Measurements from ENCODE around the gene SLC28A1. TPM values are rescaled to one million over a fixed set of nuclear protein-coding genes. Genes with fewer than 3 reads are reported as not detected.

Gene SLC28A1
- polyA plus RNA-seq, 1 of the 3 experiments (the other 2 are of a cell fraction): not detected

GRCh38 chr15:84861781-84862180 lies 22.7 kb upstream of the SLC28A1 start:
- Histone ChIP-seq H3K9ac (no peak overlapping the region), H3K79me2 (ENCODE audit: insufficient read depth) (no peaks in the 10 kb centered on the region), H3F3A (replicated peaks; ENCODE audit: insufficient read depth) (no peaks in the 10 kb centered on the region), H2AFZ (ENCODE audit: low read depth) (no peak overlapping the region), H3K27ac (ENCODE audit: low read depth in 2 of 2, low read length in 1 of 2) (no peak overlapping the region), H3K9me2 (no peaks in the 10 kb centered on the region), H3K9me3 (no peaks in the 10 kb centered on the region), H4K20me1 (ENCODE audit: insufficient read depth) (no peaks in the 10 kb centered on the region), H3K27me3 (ENCODE audit: insufficient read depth) (no peaks in the 10 kb centered on the region), H3K4me3 (ENCODE audit: low read depth in 2 of 2, low read length in 1 of 2) (no peak overlapping the region), H3K36me3 (replicated peaks in 1 of 2; ENCODE audit: control insufficient read depth in 1 of 2, insufficient read depth in 2 of 2, low read length in 1 of 2) (no peaks in the 10 kb centered on the region), H3K4me2 (no peak overlapping the region), H3K4me1 (ENCODE audit: control insufficient read depth in 1 of 2, insufficient read depth in 2 of 2, low read depth in 1 of 2, low read length in 1 of 2) (peaks cover 0 to 6% of the 10 kb centered on the region in 2 experiments; a peak in 1 of 4 replicates)
- TF ChIP-seq IRF3 (IDR thresholded peaks at IDR 0.05; ENCODE audit: low read depth, low read length): no peak
- no peak for TF ChIP-seq RCOR1 (IDR thresholded peaks at IDR 0.05; ENCODE audit: low read length)
- ChIA-PET POLR2A (no interaction called here), CTCF (interaction anchor here (1.4 to 1.5 kb wide), 3 partner anchors 11 to 66 kb away, joined by 3 to 4 read pairs (median 3); no protein-coding TSS in a partner anchor)
- DNase-seq: no peak
- WGBS (ENCODE audit: low lambda C conversion rate): 89% methylated on average over 3 of the region's 3 CpGs

- Histone ChIP-seq H2AFZ (ENCODE audit: low read depth) (no peak overlapping the region), H3K4me2 (no peak overlapping the region), H3K27ac (ENCODE audit: low read depth in 2 of 2, low read length in 1 of 2) (no peak overlapping the region), H3K27me3 (ENCODE audit: insufficient read depth) (no peaks in the 10 kb centered on the region), H3K9ac (no peak overlapping the region), H3K9me2 (no peaks in the 10 kb centered on the region), H3F3A (replicated peaks; ENCODE audit: insufficient read depth) (no peaks in the 10 kb centered on the region), H3K36me3 (replicated peaks in 1 of 2; ENCODE audit: control insufficient read depth in 1 of 2, insufficient read depth in 2 of 2, low read length in 1 of 2) (no peaks in the 10 kb centered on the region), H3K4me1 (ENCODE audit: control insufficient read depth in 1 of 2, insufficient read depth in 2 of 2, low read depth in 1 of 2, low read length in 1 of 2) (peaks cover 0 to 6% of the 10 kb centered on the region in 2 experiments; a peak in 1 of 4 replicates), H4K20me1 (ENCODE audit: insufficient read depth) (no peaks in the 10 kb centered on the region), H3K4me3 (ENCODE audit: low read depth in 2 of 2, low read length in 1 of 2) (no peak overlapping the region), H3K9me3 (no peaks in the 10 kb centered on the region), H3K79me2 (ENCODE audit: insufficient read depth) (no peaks in the 10 kb centered on the region)
- POLR2A ChIA-PET: interaction anchor here (1.0 kb wide), 1 partner anchor 20 kb away, joined by 3 read pairs; no protein-coding TSS in a partner anchor
- DNase-seq: no peak
- CTCF ChIA-PET: interaction anchor here (1.2 to 1.5 kb wide), 3 partner anchors 11 to 66 kb away, joined by 3 to 4 read pairs (median 4); no protein-coding TSS in a partner anchor
- no peak for TF ChIP-seq MAX (IDR thresholded peaks at IDR 0.05; ENCODE audit: low read depth)
- no peak for TF ChIP-seq CTCF (IDR thresholded peaks at IDR 0.05)
- TF ChIP-seq ELF1 (IDR thresholded peaks at IDR 0.05): no peak
- TF ChIP-seq NRF1 (IDR thresholded peaks at IDR 0.05; ENCODE audit: low read depth, low read length): no peak
- no peak for TF ChIP-seq PBX3 (IDR thresholded peaks at IDR 0.05)
- no peak for TF ChIP-seq FOXJ3 (CRISPR knock-in tag; IDR thresholded peaks at IDR 0.05)
- TF ChIP-seq TEAD4 (IDR thresholded peaks at IDR 0.05; ENCODE audit: borderline replicate concordance, insufficient read depth): no peak
- WGBS (ENCODE audit: low lambda C conversion rate): 83% methylated on average over 16 of the region's 17 CpGs
These were observed 22.1 kb upstream of the SLC28A1 start for GRCh38 chr15:84862214-84862975.

Measured in SK-N-SH (cell line).